ENCODE data around the gene DRGX.

DNA sequence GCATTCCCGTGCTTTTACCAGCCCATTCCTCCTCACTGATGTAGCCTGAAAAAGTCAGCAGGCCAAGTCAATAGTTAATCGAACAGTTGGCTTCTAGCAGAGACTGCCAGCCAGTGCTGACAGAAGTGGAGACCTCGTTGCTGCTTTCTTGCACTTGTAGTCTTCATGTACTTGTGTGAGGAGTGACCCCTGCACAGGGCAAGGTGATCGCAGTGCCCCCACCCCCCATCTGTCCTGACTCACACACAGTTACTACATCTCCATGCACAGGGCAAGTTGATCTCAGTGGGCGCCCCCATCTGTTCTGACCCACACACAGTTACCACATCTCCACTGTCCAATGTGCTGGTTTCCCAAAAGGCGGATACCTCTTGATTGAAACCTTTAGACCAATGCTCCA, 62.7 kb downstream of the DRGX start:
- TF ChIP-seq, protein P1, sequence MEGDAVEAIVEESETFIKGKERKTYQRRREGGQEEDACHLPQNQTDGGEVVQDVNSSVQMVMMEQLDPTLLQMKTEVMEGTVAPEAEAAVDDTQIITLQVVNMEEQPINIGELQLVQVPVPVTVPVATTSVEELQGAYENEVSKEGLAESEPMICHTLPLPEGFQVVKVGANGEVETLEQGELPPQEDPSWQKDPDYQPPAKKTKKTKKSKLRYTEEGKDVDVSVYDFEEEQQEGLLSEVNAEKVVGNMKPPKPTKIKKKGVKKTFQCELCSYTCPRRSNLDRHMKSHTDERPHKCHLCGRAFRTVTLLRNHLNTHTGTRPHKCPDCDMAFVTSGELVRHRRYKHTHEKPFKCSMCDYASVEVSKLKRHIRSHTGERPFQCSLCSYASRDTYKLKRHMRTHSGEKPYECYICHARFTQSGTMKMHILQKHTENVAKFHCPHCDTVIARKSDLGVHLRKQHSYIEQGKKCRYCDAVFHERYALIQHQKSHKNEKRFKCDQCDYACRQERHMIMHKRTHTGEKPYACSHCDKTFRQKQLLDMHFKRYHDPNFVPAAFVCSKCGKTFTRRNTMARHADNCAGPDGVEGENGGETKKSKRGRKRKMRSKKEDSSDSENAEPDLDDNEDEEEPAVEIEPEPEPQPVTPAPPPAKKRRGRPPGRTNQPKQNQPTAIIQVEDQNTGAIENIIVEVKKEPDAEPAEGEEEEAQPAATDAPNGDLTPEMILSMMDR (IDR thresholded peaks at IDR 0.05 in 2 of 3, conservative IDR thresholded peaks at IDR 0.05 in 1 of 3; ENCODE audit: control insufficient read depth in 2 of 3, extremely low read depth in 1 of 3, insufficient read depth in 1 of 3, low read depth in 3 of 3, low read length in 3 of 3), result no peak
- TF ChIP-seq, protein P2, sequence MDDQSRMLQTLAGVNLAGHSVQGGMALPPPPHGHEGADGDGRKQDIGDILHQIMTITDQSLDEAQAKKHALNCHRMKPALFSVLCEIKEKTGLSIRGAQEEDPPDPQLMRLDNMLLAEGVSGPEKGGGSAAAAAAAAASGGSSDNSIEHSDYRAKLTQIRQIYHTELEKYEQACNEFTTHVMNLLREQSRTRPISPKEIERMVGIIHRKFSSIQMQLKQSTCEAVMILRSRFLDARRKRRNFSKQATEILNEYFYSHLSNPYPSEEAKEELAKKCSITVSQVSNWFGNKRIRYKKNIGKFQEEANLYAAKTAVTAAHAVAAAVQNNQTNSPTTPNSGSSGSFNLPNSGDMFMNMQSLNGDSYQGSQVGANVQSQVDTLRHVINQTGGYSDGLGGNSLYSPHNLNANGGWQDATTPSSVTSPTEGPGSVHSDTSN (IDR thresholded peaks at IDR 0.05; ENCODE audit: insufficient replicate concordance, low read depth, low read length), result no peak
- TF ChIP-seq, protein P3, sequence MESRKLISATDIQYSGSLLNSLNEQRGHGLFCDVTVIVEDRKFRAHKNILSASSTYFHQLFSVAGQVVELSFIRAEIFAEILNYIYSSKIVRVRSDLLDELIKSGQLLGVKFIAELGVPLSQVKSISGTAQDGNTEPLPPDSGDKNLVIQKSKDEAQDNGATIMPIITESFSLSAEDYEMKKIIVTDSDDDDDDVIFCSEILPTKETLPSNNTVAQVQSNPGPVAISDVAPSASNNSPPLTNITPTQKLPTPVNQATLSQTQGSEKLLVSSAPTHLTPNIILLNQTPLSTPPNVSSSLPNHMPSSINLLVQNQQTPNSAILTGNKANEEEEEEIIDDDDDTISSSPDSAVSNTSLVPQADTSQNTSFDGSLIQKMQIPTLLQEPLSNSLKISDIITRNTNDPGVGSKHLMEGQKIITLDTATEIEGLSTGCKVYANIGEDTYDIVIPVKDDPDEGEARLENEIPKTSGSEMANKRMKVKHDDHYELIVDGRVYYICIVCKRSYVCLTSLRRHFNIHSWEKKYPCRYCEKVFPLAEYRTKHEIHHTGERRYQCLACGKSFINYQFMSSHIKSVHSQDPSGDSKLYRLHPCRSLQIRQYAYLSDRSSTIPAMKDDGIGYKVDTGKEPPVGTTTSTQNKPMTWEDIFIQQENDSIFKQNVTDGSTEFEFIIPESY (IDR thresholded peaks at IDR 0.05), result no peak
- TF ChIP-seq HDAC6 (IDR thresholded peaks at IDR 0.05; ENCODE audit: unreplicated experiment) (no peak), POLR2A (IDR thresholded peaks at IDR 0.05; ENCODE audit: low read depth, low read length) (no peak), JUND (IDR thresholded peaks at IDR 0.05; ENCODE audit: low read depth, low read length) (no peak)

Data from GM12878 (cell line).